WI38 (cell line): ENCODE measurements around the gene POLG.

Source experiments
- H3K4me3 ChIP-seq: 2 replicates; pipeline ENCODE4 v1.5.1; 2011; ENCODE audit warnings: low read depth, mild to moderate bottlenecking, control low read depth, low read length
- CTCF ChIP-seq: IDR thresholded peaks from 2 replicates; pipeline ENCODE4 v1.5.1; 2012; ENCODE audit warnings: low read depth, mild to moderate bottlenecking, control low read depth, low read length

The POLG gene

GRCh38 chr15:89358755-89359439 lies 24.3 kb upstream of the POLG start:
- TF ChIP-seq CTCF = peak; percentile 89
- peak overlapping the region; percentile 49 for H3K4me3 ChIP-seq

GRCh38 chr15:89358435-89358754 lies 23.8 kb upstream of the POLG start:
- TF ChIP-seq CTCF = no peak
- H3K4me3 ChIP-seq = peak overlapping the region; percentile 49

- no peak overlapping the region for H3K4me3 ChIP-seq
- peak; percentile 22; the same call in 1 of the 2 replicates for TF ChIP-seq CTCF
Observed at GRCh38 chr15:89356634-89357298, 22.1 kb upstream of the POLG start.

GRCh38 chr15:89353991-89354390 lies 19.4 kb upstream of the POLG start:
- TF ChIP-seq CTCF = no peak
- no peak overlapping the region for H3K4me3 ChIP-seq

- TF ChIP-seq CTCF = no peak
- H3K4me3 ChIP-seq = no peak overlapping the region
Observed at GRCh38 chr15:89352476-89352875, 17.9 kb upstream of the POLG start.

GRCh38 chr15:89349206-89349558 lies 14.6 kb upstream of the POLG start:
- H3K4me3 ChIP-seq = no peak overlapping the region
- no peak for TF ChIP-seq CTCF

GRCh38 chr15:89346516-89347231 lies 12.1 kb upstream of the POLG start:
- H3K4me3 ChIP-seq = no peak overlapping the region
- no peak for TF ChIP-seq CTCF
